Stimulated activated naive CD4-positive, alpha-beta T cell (primary cell): ENCODE results near the gene TP73.

ENCODE experiments used
- DNase-seq, 6 experiments: peaks; one replicate each; lab custom pipeline; 2025; lab: John Stamatoyannopoulos, UW

Gene TP73

DNA sequence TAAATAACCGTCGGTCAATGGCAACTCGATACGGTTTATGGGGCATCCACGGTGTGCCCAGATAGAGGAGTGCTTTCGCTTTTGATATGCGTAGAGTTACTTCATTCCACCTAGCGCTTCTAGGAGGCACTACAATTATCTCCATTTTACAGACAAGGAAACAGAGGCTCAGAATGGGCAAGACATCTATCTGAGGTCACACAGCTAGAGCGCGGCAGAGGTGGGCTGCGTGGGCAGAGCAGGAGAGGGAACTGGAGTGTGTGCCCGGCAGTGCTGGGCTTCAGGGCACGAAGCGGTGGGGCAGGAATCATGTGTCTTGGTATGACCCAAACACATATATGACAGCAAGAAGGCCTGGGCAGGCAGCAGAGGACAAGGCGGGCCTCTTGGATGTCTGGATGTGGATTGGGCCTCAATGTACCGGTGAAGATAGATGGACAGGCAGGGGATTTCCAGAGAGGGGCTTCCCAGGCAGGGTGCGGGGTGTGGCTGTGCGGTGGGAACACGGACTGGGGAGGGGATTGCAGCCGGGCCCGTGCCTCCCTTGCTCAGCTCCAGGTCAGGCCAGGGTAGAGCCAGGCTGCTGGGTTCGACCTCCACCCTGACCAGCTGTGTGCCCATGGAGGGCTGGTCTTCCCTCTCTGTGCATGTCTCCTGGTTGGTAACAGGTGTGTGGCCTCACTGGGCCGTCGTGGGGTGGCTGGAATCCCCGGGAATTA is 21.2 kb downstream of the TP73 start:
- no peak for DNase-seq

DNA sequence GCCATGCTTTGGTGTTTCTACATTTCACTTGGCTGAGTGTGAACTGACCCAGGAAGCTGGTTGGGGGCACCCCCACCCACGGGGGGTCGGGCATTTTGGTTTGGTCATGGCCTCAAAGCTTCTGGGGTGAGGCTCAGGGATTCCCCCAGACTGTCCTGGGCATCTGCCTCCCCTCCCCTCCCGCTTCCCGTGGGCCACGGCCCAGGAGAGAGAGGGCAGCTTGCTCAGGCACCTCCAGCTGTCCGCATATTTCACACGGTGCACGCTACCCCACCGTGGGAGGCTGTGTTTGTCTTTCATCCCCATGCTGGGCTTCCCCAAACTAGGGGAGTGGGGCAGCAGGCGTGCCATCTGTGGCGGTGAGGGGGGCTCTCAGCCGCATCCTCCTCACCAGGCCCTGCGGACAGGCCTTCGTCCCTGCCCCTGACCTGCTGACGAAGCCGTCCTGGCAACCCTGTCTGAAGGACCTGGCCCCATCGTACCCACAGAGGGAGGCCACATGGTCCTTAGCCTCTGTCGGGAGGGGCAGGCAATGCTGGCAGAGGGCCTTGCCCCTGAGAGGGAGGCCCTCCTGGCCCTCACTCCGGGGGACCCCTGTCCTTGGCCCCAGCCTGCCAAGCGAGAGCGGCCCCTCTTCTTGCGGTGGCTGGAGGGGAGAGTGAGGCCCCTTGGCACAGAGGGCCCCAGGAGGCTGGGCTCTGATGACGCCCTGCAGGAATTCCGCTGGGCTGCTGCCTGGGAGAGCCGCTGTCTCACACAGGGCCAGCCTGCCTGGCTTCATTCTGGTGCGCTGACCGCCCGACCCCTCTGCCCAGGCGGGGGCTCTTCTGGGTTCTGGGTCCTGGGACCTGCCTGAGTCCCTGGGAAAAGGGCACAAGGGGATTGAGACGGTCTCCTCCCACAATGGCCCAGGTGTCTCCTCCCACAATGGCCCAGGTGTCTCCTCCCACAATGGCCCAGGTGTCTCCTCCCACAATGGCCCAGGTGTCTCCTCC is 22.1 kb downstream of the TP73 start:
- no peak for DNase-seq

DNA sequence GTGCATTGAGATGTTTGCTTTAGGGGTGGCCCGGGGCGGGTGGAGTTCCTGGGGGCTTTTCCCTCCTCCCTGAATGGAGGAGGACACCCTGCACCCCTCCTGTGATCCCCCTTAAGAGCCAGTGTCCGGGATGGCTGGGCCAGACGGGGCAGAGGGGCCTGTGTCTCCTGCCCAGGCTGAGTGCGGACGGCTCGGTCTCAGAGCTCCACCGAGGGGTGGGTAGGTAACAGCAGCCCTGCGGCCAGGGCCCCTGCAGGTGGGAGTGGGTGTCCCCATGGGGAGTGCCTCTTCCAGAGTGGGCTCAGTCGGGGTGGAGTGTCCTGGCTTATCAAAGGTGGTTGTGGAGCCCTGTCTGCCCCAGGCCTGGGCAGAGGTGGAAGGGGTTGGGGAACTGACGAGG is 23.1 kb downstream of the TP73 start:
- DNase-seq = no peak

DNA sequence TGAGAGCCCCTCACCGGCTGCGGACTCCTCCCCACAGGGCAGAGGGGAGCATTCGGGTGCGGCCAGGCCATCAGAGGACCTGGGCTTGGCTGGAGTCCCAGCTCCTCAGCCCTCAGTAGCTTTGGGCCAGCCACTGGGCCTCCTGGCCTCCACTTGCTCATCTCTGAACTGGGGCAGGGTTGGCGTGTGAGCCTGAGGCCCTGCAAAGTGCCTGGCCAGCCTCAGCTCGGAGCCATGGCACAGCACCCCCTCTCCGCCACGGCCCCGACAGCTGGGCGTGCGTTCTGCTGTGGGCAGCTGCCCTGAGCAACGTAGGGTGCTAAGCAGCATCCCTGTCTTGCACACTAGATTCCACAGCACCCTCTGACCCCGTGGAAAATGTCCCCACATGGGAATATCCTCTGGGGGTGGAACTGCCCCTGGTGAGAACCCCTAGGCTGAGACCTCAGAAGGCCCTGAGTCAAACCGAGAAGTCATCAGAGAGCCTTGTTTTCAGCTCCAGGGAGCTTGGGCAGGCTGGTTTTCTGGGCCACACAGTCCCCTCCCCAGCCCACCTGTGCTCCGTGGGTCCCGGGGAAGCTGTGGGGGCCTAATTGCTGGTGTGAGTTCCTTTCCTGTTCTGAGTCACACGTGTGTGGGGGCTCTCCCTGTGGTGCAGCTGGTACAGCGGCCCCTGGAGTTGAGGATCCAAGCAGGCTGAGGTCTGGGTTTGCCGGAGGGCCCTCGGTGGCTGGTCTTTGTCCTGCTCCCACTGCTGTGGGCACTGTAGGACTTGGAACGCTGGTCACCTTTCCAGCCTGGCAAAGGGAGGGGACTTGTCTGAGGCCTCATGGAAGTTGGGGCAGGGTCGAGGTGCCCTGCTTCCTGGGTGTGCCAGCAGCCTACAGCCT is 24.5 kb downstream of the TP73 start:
- DNase-seq = no peak

DNA sequence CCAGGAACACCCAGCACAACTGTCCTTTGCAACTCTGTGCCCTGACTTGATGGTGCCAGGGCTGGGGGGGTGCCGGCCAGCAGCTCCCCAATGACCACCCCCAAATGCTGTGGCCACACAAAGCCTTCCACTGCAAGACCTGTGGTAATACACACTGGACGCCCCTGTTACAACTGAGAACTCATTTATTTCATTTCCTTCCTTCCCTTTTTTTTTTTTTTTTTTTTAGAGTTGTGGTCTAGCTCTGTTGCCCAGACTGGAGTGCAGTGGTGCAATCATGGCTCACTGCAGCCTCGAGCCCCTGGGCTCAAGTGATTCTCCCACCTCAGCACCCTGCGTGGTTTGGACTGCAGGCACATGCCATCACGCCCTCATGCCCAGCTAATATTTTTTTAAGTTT is 25.2 kb downstream of the TP73 start:
- no peak for DNase-seq

DNA sequence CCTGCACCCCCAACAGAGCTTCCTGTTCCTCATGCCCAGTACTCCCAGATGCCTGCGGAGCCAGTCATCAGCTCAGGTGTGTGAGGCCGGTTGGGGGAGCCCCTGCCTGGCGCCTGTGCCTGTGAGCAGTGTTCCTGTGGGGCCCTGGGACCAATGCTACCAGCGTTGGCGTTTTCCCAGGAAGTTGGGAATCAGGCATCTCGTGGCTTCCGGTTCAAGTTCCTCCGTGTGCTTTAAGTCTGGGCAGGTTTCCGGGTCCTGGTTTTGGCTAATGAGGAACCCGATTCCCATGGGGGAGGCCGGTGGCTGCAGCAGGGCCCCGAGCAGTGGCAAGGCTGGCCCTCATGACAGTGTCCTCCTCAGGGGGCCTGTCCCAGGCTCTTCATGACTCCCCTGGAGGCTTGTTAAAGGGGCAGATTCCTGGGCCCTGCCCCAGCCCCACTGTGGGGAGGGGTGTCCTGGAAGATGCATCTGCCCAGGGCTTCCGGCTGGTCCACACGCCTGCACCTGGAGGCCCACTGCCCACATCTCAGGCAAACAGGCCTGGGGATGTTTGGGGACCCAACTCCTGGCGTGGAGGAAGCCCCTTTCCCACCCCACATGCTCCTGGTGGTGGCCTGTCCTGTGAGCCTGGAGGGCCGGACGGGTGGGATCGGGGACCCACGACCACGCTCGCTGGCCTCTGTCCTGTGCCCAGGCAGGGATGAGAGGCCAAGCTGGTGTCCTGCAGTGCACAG is 26.2 kb downstream of the TP73 start:
- no peak for DNase-seq

DNA sequence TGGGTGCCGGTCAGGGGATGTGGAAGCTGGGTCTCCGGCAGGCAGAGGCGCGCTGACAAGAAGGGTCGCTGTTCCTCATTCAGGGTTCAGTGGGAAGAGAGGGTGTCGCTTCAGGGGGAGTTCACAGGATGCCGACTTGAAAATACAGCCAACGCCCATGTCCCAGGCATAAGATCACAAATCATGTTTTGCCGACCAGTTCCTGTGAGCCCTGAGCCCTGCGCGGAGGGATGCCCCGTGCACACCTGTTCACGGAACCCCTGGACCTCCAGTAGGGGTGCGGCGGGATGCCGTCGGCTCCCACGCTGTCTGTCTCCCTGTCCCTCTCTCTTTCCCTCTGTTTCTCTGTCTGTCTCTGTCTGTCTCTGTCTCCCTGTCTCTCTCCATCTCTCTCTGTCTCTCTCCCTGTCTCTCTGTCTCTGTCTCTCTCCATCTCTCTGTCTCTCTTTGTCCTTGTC is 26.8 kb downstream of the TP73 start:
- no peak for DNase-seq

DNA sequence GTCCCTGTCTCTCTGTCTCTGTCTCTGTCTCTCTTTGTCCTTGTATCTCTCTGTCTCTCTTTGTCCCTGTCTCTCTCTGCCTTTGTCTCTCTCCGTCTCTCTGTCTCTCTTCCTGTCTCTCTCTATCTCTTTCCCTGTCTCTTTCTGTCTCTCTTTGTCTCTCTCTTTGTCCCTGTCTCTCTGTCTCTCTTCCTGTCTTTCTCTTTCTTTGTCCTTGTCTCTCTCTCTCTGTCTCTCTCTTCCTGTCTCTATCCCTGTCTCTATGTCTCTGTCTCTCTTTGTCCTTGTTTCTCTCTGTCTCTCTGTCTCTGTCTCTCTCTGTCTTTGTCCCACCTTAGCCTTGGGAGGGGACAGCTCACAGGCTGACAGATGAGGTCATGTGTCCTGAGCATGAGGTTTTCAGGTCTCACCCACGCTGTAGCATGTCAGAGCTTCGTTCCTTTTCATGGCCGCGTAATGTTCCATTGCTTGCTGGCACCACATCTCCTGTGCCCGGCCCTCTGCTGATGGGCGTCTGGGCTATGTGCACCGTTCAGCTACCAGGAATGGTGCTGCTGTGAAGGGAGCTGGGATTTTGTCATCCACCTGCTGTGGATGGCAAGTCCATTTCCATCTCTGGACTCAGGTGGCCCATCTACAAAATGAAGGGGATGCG is 27.6 kb downstream of the TP73 start:
- DNase-seq = no peak

DNA sequence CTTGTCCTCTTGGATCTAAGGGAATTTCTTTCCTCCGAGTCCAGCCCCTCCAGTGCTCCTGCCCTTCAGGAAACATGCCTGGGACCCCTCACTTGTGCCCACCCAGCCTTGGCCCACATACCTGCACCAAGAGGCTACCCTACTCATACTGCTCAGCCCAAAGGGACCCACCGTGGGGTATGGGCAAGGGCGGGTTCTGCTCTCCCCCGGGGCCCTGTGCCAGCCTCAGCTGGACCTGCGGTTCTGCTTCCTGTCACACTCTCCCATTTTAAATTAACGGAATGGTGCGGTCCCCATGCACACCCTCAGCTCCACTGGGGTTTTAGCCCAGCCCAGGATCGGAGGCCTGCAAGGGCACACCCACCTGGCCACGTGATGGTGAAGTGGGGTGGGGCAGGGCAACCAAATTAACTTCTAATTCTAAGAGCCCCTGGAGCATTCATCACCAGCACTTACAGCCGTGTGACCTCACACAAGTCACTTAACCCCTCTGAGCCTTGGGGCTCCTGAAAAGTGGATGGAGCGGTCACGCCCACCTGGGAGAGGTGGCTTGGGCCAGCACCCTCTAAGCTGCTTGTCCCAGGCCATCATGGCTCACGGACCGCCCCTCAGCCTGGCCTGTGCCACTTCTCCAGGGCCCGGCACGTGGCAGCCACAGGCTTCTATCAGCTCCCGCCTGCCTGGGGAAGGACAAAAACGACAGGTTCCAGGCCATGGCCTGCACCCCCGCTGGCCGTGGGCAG is 28.3 kb downstream of the TP73 start:
- no peak for DNase-seq

DNA sequence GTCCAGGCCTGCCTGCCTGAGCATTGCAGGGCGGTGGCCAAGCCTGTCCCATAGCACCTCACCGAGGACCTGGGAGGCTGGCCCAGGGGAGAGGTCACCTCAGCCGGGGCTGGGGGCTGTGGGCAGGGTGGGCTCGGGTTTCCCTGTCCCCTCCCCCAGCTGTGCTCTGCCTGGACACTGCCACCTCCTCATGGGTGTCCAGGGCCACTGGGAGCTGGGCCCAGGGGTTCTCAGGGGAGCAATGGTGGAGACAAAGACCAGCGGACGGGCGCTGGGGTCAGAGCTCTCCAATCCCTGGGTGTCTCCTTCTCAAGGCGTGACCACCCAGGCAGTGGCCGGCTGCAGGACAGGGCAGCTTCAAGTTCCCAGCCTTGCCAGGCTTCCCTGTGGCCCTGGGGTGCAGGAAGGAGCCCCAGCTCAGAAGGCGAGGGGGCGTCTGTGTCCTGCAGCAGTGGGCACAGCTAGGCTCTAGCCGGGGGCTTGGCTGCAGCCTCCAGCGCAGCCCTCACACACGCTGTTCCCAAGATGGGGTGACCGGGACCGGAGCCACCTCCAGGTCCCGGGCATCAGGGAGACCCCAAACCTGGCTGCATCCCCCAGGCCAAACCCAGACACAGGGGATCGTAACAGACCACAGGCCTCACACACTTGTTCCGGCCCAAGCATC is 29.0 kb downstream of the TP73 start:
- no peak for DNase-seq

DNA sequence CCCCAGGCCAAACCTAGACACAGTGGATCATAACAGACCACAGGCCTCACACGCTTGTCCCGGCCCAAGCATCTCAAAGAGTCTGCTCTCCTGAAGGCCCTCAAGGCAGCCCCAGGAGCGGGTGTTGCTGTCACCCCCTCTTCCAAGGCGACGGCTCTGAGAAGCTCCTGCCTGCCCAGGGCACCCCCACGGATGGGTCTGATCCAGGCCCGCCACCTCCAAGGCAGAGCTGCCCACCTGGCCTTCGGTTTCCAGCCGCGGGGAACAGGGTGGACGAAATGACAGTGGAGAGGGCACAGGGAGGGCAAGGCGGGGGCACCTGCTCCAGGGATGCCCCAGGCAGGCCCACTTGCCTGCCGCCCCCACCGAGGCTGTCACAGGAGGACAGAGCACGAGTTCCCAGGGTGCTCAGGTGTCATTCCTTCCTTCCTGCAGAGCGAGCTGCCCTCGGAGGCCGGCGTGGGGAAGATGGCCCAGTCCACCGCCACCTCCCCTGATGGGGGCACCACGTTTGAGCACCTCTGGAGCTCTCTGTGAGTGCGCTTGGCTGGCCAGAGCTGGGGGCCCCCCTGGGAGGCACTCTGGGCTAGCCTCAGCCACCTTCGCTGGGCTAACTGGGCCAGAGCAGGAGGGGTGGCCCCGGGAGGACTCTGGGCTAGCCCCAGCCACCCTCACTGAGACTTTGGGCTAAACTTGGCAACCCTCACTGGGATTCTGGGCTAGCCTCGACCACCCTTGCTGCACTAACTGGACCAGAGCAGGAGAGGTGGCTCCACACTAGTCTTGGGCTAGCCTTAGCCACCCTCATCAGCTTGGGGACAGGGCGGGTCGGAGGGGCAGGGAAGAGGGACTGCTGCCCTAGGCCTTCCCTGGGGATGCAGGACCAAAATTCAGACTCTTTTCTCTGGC is 29.8 kb downstream of the TP73 start:
- DNase-seq = no peak

DNA sequence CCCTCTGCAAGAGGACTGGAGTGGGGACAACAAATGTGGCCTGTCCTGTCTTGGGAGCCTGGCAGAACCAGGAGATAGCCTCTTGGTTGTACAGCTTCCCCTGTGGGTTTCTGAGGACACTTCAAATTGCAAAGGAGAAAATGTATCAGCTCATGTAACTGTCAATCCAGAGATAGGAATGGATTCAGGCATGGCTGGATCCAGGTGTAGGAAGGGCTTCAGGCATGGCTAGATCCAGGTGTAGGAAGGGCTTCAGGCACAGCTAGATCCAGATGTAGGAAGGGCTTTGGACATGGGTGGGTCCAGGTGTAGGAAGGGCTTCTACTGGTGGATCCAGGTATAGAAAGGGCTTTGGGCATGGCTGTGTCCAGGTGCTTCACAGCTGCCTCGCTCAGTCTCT is 30.9 kb downstream of the TP73 start:
- no peak for DNase-seq

DNA sequence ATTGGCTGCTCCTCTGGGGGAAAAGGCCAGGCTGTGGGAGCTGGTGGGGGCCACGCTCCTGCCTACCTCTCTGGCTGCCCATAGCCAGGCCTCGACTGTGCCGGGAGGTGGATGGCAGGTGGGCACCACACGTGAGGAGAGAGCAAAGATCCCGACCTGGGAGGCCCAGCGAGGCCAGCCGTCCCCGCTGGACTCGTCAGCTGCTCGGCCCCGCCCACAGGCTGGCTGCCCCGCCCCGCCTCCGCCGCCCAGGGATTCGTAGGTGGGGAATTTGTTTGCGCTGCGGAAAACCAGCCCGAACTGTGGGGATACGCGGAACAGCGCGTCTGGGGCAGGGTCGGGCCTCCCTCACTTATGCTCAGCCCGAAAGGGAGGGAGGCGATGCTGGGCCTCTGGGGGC is 31.7 kb downstream of the TP73 start:
- DNase-seq = no peak

DNA sequence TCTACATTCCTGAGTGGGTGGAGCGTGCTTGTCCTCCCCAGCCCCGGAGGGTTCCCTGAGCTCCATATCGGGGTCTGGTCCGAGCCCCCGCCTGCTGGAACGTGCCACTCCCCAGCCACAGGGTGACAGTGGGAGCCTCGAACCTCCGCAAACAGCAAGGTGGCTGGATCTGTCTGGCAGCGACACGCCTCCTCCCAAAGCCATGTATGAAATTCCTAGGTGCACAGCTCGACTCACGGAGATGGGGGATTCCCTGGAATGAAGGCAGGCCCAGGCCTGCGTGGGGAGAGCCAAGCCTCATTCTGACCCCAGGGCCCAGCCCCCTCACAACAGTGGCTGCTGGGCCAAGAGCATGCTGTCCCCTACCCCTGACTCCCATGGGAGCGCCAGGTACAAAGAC is 32.9 kb downstream of the TP73 start:
- DNase-seq = no peak

DNA sequence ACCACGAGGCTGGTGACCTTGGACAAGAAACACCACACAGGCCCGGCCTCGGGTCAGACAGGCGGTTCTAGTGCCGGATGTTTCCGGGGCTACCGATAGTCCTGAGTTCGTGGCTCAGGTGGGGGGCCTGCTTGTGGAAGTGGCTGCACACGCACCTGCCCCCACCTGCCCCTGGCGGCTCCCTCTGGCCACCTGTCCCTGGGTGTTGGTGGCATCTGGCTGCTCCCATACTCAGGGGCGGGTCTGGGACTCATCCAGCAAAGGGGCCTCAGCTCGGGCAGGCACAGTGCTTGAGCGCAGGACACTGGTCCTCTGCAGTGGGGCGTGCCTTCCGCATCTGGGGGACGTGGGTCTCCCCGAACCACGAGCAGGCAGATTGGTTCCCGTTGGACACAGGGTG is 33.6 kb downstream of the TP73 start:
- no peak for DNase-seq

DNA sequence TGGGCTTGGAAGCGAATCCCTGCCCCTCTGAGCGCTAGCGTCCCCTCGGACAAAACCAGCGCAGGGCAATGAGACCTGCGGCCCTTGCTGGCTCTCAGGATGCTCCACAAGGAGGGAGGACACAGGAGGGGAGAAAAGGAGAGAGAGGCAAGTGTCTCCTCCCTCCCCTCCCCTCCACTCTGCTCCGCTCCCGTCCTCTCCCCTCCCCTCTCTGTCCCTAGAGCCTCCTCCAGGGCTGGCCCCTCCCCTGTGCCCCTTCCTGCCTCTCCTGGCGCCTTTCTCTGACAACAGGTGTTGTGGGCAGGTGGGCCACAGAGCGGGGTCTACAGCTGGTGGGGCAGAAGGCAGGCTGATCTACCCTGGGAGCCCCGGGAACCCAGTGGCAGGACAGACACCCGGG is 35.2 kb downstream of the TP73 start:
- no peak for DNase-seq

DNA sequence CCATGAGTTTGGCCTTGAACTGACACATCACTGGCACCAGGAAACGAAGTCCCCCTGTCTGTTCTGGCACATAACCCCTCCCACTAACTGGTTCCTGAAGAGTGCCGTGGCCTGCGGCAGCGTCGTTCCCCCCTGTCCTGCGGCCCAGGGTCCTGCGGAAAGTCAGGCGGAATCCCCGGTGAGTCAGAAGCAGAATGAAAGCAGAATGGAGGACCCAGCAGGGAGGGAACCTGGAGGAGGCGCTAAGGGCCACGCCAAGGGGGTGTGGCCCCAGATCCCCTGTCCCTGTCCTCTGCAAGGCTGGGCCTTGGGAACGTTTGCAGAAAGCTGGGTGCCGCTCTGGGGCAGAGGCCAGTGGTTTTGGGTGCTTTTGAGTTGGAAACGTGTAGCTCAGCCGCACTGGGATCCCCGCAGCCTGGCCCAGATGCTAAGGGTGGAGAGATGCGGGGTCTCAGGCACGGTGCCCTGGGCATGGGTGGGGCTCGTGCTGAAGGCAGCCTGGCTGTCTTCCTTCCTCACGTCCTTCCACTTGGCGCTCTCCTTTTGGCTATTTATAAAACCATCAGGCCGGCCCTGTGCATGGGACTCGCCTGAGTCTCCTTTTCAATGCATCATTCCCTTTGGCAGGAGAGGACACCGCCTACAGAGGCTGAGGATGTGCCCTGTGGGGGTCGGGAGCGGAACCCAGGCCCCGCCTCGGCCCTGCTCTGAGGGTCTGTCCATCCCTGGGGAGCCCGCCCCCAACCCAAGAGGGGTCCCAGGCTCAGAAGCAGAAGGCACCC is 36.2 kb downstream of the TP73 start:
- no peak for DNase-seq
